OCI-LY7 (cell line): ENCODE data around the gene B3GALT6. TPM values are rescaled to one million over a fixed set of nuclear protein-coding genes. Genes with fewer than 3 reads are reported as not detected.

Experiments used
- BruUV-seq: library from RNA; stranded (reverse); fragments of 400-500 nt; replicated peaks from 2 replicates; lab custom pipeline; 2021; lab: Mats Ljungman, UMichigan
- CTCF ChIA-PET: fragments of 300-600 bp; sonication (Branson Sonifier 250); formaldehyde crosslinking; loops from one replicate; lab custom pipeline; 2022; ENCODE audit warnings: antibody characterized with exemption; ENCODE audit not compliant: unreplicated experiment; lab: Charles Lee
- POLR2A ChIA-PET: fragments of 300-600 bp; sonication (Branson Sonifier 250); formaldehyde crosslinking; loops from one replicate; lab custom pipeline; 2022; ENCODE audit warnings: antibody characterized with exemption; lab: Charles Lee
- DNase-seq: peaks from one replicate; pipeline ENCODE4 v3.0.0-alpha.2; 2015; ENCODE audit warnings: low spot score
- H2AFZ ChIP-seq: fragments of 200-600 bp; sonication (generic), shearing (Covaris generic); 2 replicates; pipeline ENCODE4 v1.6.1; 2014; ENCODE audit warnings: mild to moderate bottlenecking, antibody characterized with exemption, low read length, moderate library complexity
- H3K27ac ChIP-seq: fragments of 200-600 bp; sonication (generic); 2 replicates; pipeline ENCODE4 v1.5.1; 2014; ENCODE audit warnings: mixed run types, low read depth, mild to moderate bottlenecking, moderate library complexity, low read length, inconsistent platforms; ENCODE audit not compliant: poor library complexity, severe bottlenecking
- H3K36me3 ChIP-seq: fragments of 200-600 bp; sonication (generic); 2 replicates; pipeline ENCODE4 v1.6.1; 2014; ENCODE audit warnings: mild to moderate bottlenecking, antibody characterized with exemption, low read length, moderate library complexity, mixed read lengths; ENCODE audit not compliant: insufficient read depth
- H3K4me1 ChIP-seq: fragments of 200-600 bp; sonication (generic); 2 replicates; pipeline ENCODE4 v1.5.1; 2014; ENCODE audit warnings: mild to moderate bottlenecking, low read length; ENCODE audit not compliant: insufficient read depth, poor library complexity, severe bottlenecking
- H3K4me2 ChIP-seq: fragments of 200-600 bp; sonication (generic); 2 replicates; pipeline ENCODE4 v1.6.1; 2014; ENCODE audit warnings: mild to moderate bottlenecking, low read length
- H3K4me3 ChIP-seq: fragments of 200-600 bp; sonication (generic); 2 replicates; pipeline ENCODE4 v1.5.1; 2014; ENCODE audit warnings: mild to moderate bottlenecking, low read depth, low read length; ENCODE audit not compliant: poor library complexity, severe bottlenecking
- H3K79me2 ChIP-seq: fragments of 200-600 bp; sonication (generic); 2 replicates; pipeline ENCODE4 v1.6.1; 2016; ENCODE audit warnings: low read depth, mild to moderate bottlenecking, low read length, moderate library complexity, mixed read lengths; ENCODE audit not compliant: insufficient read depth
- H3K9me2 ChIP-seq: fragments of 200-600 bp; sonication (generic); 2 replicates; pipeline ENCODE4 v1.6.1; 2016; ENCODE audit warnings: mild to moderate bottlenecking, low read length, mixed read lengths; ENCODE audit not compliant: insufficient read depth
- H3K9me3 ChIP-seq: fragments of 200-600 bp; sonication (generic); 2 replicates; pipeline ENCODE4 v1.6.1; 2014; ENCODE audit warnings: mild to moderate bottlenecking, mixed run types, low read length, mixed read lengths
- H4K20me1 ChIP-seq: fragments of 200-600 bp; sonication (generic); 2 replicates; pipeline ENCODE4 v1.6.1; 2014; ENCODE audit warnings: mild to moderate bottlenecking, antibody characterized with exemption, low read length, moderate library complexity, mixed read lengths; ENCODE audit not compliant: insufficient read depth
- EZH2phosphoT487 ChIP-seq: fragments of 200-600 bp; sonication (generic); IDR thresholded peaks from 2 replicates; pipeline ENCODE4 v1.6.1; 2018; ENCODE audit warnings: low read depth, borderline replicate concordance, mild to moderate bottlenecking, mixed run types, antibody characterized with exemption, low read length, moderate library complexity, mixed read lengths
- intact Hi-C: fragments of 100-400 bp; cut with micrococcal nuclease; formaldehyde crosslinking; loops from one replicate; pipeline ENCODE4 v1.10.0; 2022; ENCODE audit not compliant: unreplicated experiment
- total RNA-seq, 2 experiments: library from RNA; depleted of rRNA in 1 of 2; stranded (reverse); fragments of >200 nt in 1 of 2; shearing (Covaris generic) in 1 of 2; gene quantifications; 2 replicates each; pipeline ENCODE4 v1.2.3, GENCODE V29; 2014 to 2022
- TF ChIP-seq, protein P1 (sequence below): fragments of 200-600 bp; sonication (generic); conservative IDR thresholded peaks from 2 replicates; pipeline ENCODE4 v1.5.1; 2014; ENCODE audit warnings: mild to moderate bottlenecking, antibody characterized with exemption, low read length, moderate library complexity, mixed read lengths

B3GALT6 gene
- total RNA-seq, 2 experiments from 2014 or later, result 27.1 to 36.2 TPM

DNA sequence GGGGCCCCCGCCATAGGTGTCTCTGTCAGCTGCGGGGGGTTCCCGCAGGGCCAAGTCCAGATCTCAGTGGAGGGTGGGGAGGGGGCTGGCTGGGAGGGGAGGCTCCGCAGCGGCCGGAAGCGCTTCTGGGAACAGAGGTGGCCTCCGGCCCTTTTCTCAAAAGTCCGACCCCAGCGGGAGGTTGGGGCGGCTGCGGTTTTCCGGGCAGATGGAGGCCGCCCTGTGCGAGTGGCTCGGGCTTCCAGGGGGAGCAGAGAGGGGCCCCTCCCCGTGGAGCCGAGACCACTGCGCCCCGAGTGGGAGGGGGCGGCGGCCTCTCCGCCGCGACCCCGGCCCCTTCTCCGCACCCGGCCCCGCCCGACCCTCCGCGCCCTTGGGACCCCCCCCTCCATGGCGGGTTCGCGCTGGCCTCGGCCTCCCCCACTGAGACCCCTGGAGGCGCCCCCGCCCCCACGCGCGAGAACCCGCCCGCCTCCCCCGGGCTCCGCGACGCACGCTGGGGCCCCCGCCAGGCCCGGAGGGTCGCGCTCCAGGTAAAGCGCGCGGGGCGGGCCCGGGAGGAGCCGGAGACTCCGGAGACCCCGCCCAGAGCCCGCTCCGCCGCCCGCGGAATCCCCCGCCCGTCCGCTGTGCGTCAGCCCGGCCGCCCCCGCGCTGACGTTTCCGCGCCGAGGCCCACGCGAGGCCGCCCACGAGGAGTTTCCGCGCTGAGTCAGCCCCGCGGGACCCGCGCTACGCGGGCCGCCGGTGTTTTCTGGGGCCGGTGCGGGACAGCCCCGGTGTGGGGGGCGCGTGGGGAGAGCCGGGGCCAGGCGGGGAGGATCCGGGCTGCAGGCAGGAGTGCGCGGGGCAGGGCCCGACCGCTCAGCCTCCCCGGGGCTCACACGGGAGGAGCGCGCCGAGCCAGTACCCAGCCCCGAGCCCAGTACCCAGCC, 30.9 kb upstream of the B3GALT6 start:
- DNase-seq, result no peak
- Histone ChIP-seq H3K4me3 (no peak overlapping the region), H2AFZ (no peak overlapping the region), H3K9me2 (no peaks in the 10 kb centered on the region), H3K4me2 (no peak overlapping the region), H3K4me1 (no peaks in the 10 kb centered on the region), H4K20me1 (no peaks in the 10 kb centered on the region), H3K79me2 (no peaks in the 10 kb centered on the region), H3K27ac (no peak overlapping the region), H3K9me3 (no peaks in the 10 kb centered on the region), H3K36me3 (no peaks in the 10 kb centered on the region)
- ChIA-PET POLR2A (no interaction called here), CTCF (no interaction called here)
- TF ChIP-seq EZH2phosphoT487, result no peak
- TF ChIP-seq, protein P1, sequence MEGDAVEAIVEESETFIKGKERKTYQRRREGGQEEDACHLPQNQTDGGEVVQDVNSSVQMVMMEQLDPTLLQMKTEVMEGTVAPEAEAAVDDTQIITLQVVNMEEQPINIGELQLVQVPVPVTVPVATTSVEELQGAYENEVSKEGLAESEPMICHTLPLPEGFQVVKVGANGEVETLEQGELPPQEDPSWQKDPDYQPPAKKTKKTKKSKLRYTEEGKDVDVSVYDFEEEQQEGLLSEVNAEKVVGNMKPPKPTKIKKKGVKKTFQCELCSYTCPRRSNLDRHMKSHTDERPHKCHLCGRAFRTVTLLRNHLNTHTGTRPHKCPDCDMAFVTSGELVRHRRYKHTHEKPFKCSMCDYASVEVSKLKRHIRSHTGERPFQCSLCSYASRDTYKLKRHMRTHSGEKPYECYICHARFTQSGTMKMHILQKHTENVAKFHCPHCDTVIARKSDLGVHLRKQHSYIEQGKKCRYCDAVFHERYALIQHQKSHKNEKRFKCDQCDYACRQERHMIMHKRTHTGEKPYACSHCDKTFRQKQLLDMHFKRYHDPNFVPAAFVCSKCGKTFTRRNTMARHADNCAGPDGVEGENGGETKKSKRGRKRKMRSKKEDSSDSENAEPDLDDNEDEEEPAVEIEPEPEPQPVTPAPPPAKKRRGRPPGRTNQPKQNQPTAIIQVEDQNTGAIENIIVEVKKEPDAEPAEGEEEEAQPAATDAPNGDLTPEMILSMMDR, result no peak
- intact Hi-C loops, result no loop called here
- BruUV-seq, result no TSS peak

DNA sequence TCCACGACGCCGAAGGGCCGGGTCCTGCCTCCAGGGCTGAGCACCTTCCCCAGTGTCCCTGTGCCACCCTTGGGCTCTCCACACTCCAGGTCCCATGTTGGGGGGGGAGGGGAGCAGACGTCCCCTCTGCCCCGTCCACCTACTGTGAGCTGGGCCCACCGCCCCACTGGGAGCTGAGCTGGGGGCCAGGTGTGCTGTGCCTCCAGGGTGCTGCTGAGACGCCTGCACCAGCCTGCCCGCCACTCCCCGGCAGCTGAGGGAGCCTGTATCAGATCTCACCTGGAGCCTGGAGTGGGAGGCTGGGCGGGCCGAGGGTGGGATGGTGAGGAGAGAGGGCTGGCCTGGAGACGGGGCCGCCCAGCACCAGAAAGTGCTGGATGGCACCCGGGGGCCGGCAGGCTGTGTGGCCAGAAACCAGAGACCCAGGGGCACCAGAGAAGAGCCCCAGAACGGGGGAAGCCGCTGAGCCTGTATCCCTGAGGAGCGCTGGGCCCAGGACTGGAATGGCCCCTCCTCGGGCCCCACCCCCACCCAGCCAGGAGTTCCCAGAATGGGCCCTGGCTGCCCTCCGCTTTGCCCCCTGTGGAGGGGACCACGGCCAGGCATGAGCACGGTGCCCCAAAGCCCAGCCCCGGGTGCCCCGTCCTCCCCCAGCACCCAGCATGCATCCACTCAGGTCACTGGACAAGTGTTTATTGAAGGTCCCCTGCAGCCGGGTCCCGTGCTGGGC, 29.0 kb upstream of the B3GALT6 start:
- Histone ChIP-seq H3K4me1 (peaks cover 7% of the 10 kb centered on the region), H3K36me3 (no peaks in the 10 kb centered on the region), H4K20me1 (no peaks in the 10 kb centered on the region), H3K27ac (no peak overlapping the region), H3K9me3 (no peaks in the 10 kb centered on the region), H3K79me2 (no peaks in the 10 kb centered on the region), H3K4me2 (no peak overlapping the region), H2AFZ (no peak overlapping the region), H3K4me3 (no peak overlapping the region), H3K9me2 (no peaks in the 10 kb centered on the region)
- TF ChIP-seq EZH2phosphoT487, result no peak
- TF ChIP-seq, protein P1, result no peak
- ChIA-PET POLR2A (no interaction called here), CTCF (no interaction called here)
- BruUV-seq, result no TSS peak
- no peak for DNase-seq
- intact Hi-C loops, result no loop called here
